ENCODE data around the gene IRF2BP2.

DNA sequence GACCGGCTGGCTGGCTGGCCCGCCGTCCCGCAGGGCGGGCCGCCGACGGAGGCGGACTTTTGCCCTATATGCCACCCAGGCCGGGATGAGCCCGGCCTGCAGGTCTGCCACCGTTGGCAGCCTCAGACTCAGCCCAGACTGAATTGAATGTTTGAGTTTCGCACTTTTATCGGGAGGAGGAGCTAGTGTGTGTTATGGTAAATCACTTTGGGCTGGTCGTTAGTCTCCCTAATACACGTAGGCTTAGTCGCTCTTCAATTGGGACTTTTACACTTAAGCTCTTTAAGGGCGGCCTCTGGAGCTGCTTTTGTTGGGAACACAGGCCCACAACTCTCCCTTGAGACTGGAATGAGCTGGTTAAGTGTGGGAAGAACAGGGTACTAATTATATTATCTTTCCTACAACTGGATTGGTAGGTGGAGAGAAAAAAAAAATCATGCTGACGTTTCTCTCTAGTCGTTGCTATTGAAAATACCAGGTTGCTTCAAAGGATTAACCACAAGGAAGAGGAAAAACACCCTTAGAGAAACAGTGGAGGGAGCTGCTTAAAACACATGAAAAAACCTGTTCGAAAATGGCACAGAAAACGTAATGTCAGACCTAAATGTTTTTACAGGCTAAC is 1.4 kb upstream of the IRF2BP2 start:
- TF ChIP-seq, protein P1, sequence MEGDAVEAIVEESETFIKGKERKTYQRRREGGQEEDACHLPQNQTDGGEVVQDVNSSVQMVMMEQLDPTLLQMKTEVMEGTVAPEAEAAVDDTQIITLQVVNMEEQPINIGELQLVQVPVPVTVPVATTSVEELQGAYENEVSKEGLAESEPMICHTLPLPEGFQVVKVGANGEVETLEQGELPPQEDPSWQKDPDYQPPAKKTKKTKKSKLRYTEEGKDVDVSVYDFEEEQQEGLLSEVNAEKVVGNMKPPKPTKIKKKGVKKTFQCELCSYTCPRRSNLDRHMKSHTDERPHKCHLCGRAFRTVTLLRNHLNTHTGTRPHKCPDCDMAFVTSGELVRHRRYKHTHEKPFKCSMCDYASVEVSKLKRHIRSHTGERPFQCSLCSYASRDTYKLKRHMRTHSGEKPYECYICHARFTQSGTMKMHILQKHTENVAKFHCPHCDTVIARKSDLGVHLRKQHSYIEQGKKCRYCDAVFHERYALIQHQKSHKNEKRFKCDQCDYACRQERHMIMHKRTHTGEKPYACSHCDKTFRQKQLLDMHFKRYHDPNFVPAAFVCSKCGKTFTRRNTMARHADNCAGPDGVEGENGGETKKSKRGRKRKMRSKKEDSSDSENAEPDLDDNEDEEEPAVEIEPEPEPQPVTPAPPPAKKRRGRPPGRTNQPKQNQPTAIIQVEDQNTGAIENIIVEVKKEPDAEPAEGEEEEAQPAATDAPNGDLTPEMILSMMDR (IDR thresholded peaks at IDR 0.05): no peak
- TF ChIP-seq POLR2AphosphoS5 (IDR thresholded peaks at IDR 0.05): peak; percentile 72
- TF ChIP-seq POLR2A (IDR thresholded peaks at IDR 0.05): no peak
